WI38 (cell line): ENCODE data around the gene TNFRSF12A.

Experiments used
- H3K4me3 ChIP-seq: 2 replicates; pipeline ENCODE4 v1.5.1; 2011; ENCODE audit warnings: low read depth, mild to moderate bottlenecking, control low read depth, low read length
- TF ChIP-seq, protein P1 (sequence below): IDR thresholded peaks from 2 replicates; pipeline ENCODE4 v1.5.1; 2012; ENCODE audit warnings: low read depth, mild to moderate bottlenecking, control low read depth, low read length

Gene TNFRSF12A

DNA sequence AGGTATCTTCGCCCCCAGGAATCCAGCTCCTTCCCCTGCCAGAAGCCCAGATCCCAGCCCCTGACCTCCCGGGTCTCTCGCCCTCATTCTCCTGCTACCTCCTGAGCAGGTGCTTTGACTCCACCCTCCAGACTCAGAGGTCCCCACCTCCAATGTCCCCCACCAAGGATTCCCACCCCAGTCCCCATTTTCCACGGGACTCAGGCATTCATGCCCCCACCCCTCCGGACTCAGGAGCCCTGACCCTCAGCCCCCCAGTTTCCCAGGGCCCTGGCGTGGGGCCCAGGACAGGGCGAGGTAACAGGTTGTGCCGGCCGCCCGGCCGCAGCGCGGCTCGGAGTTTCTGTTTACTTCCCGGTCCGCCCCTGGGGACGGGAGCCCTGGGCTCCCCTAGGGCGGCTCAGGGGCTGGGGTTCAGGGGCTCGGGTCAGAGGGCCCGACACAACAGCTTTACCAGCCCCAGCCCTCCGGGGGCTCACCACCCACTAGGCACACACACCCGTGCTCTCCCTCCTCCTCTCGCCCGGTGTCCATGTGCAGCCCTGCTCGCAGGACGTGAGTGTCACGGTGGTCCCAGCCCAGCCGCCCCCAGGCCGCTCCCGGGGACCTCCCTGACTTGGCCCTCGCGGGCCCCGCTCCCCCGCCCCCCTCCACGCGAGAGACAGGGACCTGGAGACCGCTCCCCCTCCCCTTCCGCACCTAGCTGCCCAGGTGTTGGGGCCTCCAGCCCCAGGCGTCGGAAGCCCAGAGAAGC lies 16.0 kb downstream of the TNFRSF12A start:
- no peak overlapping the region for H3K4me3 ChIP-seq
- TF ChIP-seq, protein P1, sequence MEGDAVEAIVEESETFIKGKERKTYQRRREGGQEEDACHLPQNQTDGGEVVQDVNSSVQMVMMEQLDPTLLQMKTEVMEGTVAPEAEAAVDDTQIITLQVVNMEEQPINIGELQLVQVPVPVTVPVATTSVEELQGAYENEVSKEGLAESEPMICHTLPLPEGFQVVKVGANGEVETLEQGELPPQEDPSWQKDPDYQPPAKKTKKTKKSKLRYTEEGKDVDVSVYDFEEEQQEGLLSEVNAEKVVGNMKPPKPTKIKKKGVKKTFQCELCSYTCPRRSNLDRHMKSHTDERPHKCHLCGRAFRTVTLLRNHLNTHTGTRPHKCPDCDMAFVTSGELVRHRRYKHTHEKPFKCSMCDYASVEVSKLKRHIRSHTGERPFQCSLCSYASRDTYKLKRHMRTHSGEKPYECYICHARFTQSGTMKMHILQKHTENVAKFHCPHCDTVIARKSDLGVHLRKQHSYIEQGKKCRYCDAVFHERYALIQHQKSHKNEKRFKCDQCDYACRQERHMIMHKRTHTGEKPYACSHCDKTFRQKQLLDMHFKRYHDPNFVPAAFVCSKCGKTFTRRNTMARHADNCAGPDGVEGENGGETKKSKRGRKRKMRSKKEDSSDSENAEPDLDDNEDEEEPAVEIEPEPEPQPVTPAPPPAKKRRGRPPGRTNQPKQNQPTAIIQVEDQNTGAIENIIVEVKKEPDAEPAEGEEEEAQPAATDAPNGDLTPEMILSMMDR = no peak

DNA sequence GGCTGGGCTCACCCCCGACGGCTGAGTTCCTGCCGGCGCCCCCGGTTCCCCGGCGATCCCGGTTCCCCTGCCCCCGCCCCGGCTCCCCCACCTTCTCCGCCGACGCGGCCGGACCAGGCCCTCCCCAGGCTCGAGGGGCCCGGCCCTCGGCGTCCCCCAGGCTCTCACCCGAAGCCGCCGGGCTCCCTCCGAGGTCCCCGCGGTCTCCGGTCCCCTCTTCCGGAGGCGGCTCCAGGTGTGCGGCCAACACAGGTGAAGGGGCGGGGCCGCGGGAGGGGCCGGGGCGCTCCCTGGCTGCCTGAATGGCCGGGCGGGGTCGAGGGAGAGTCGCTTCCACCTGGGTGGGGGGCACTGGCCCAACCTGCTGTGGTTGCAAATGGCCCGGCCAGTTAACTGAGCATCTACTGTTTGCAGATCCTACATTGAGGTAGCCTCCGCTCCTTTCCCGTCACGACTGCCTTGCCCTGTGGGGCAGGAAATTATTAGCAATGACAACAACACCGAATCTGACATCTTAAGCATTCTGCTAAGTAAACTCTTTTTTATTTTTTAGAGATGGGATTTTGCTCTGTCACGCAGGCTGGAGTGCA lies 16.7 kb downstream of the TNFRSF12A start, which contains the start of gene BICDL2:
Gene BICDL2, minus strand, starts transcription at position 219 of the 590 bp plus-strand sequence. CDS start 1,448 bp downstream, outside the sequence.
- H3K4me3 ChIP-seq = no peak within 1 kb of the TSS
- TF ChIP-seq, protein P1 = no peak

DNA sequence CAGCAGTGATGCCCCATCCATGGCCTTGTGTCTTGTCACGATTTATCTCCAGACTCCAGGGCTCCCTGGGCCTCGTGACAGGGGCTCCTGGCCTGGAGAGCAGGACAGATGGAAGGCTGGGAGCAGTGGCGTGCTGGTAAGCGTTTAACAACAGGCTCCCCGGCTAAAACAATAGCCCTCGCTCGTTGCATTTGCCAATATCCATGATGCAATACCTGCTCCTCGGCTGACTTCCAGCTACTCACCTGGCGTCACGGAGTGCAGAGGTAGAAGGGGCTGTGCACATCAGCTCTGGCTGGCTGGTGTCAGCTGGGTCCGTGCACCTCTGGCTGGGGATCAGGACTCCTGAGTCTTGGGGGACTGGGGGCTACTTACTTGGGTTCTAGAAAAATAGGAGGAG lies 18.1 kb downstream of the TNFRSF12A start:
- H3K4me3 ChIP-seq = no peak overlapping the region
- TF ChIP-seq, protein P1 = no peak

DNA sequence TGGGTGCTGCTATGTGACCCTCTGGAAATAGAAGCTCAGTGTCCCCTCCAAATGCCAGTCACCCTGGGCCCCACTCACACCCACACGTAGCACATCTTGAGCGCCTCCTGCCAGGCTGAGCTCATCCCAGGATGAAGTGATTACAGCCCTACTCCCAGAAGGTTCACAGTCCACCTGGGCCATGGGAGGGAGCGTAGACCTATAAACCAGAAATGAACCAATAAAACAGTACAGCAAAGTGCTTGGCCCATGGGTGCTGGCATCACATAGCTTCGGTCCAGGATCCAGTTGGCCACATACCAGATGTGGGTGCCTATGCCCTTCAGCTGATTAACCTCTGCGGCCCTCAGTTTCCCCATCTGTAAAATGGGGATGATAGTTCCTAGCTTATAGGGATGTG lies 18.7 kb downstream of the TNFRSF12A start:
- TF ChIP-seq, protein P1 = no peak
- no peak overlapping the region for H3K4me3 ChIP-seq

DNA sequence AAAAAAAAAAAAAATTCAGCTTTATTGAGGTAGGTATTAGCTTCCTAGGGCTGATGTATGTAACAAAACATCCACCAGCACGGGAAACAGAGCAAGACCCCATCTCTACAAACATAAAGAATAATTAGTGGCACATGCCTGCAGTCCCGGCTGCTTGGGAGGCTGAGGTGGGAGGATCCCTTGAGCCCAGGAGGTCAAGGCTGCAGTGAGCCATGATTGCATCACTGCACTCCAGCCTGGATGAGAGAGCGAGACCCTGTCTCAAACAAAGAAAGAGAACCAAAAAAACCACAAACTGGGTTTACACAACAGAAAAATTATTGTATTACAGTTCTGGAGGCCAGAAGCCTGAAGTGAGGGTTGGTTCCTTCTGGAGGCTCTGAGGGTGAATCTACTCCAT lies 22.2 kb downstream of the TNFRSF12A start:
- TF ChIP-seq, protein P1 = no peak

DNA sequence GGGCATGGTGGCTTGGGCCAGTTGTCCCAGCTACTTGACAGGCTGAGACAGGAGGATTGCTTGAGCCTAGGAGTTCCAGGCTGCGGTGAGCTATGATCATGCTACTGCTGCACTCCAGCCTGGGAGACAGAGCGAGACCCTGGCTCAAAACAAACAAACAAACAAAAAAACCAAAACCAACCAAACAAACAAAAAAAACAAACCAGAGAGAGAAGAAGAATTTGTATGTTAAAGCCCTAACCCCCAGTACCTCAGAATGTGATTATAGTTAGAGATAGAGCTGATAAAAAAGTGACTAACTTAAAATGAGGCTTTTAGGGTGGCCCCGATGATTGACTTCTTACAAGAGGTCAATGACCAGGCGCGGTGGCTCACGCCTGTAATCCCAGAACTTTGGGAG lies 24.5 kb downstream of the TNFRSF12A start:
- no peak overlapping the region for H3K4me3 ChIP-seq
- TF ChIP-seq, protein P1 = no peak

More for the DNA sequence above, 22.2 kb downstream of the TNFRSF12A start:
- no peak overlapping the region for H3K4me3 ChIP-seq

DNA sequence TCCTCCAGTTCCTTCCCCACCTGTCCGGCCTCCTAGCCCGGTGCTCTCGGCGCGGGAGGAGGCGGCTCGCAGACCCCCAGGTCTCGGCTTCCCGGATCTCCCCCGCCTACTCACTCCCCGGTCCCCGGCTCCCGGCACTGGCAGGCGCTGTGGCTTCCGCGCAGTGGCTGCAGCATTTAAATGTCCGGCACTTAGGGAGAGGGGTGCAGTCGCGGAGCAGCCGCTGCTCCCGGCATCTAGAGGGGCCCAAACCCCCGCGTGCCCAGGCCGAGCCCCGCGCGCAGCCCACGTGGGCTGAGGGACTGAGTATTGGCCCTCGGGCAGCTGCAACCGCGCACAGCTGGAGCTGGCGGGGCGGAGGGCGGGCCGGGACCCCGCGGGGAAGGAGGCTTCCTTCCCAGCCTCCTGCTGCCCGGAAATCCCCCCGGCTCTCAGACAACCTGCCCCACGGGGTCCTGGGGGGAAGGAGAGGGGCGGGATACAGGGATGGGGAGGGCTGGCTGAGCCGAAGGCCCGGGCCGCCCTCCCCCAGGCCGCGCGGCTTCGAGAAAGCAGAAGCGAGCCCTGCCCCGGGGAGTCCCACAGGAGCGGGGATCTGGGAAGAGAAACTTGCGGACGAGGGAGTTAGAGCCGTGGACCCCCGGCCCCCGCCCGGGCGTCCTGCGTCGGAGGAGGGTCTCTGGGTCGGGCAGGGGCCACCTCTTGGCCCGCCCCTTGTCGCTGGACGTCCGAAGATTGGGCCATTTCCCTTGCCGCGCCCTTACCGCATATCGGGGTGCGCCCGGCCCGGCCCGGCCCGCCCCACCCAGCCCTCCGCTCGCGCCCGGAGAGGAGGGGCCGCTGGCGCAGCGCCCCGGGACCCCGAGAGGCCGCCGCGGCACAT lies 25.8 kb downstream of the TNFRSF12A start, which contains the start of gene MMP25:
Gene MMP25, plus strand, starts transcription at position 804 of the 883 bp plus-strand sequence. CDS start 357 bp downstream, outside the sequence.
- TF ChIP-seq, protein P1 = no peak
- peak within 1 kb of the TSS; percentile 46 for H3K4me3 ChIP-seq
